ENCODE results near the gene RNF11.

The RNF11 gene

DNA sequence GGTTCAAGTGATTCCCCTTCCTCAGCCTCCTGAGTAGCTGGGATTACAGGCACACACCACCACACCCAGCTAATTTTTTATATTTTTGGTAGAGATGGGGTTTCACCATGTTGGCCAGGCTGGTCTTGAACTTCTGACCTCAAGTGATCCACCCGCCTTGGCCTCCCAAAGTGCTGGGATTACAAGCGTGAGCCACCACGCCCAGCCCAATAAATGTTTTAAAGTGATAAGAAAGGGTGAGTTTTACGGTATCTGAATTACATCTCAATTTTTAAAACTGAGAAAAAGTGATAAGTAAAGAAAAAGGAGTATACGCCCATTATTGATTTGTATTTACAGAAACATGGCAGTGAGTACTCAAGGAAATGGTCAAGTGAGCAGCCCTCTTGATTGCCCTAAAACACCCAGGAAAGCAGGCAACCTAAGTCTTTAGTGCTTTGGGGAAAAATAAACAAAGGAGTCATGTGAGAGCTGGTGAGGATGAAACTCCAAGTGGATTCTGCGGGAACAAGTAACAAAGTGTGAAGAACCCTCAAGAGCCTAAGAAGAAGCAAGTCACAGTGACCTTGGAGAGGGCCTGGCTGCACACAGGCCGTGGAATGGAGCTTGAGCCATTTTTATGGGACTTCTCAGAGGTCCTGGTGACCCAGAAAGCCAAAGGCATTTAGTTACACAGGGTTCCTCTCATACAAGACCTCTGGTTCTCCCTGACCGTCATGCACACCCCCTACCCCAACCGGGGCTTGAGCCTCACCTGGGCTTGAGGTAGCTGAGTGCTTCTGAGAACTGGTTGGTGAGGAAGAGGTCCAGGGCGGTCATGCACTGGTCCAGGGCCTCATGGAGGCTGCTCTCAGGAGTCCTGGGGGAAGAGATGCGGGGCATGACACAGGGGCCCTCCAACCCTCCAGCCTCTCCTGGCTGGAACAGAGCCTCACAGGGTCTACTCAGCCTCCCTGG, 85.2 kb downstream of the RNF11 start:
- Mint-ChIP-seq H3K27ac (no peak overlapping the region), H3K36me3 (no peaks in the 10 kb centered on the region), H3K27me3 (no peaks in the 10 kb centered on the region), H3K9me3 (no peaks in the 10 kb centered on the region), H3K4me3 (no peak overlapping the region), H3K4me1 (no peaks in the 10 kb centered on the region)
- ATAC-seq = no peak

DNA sequence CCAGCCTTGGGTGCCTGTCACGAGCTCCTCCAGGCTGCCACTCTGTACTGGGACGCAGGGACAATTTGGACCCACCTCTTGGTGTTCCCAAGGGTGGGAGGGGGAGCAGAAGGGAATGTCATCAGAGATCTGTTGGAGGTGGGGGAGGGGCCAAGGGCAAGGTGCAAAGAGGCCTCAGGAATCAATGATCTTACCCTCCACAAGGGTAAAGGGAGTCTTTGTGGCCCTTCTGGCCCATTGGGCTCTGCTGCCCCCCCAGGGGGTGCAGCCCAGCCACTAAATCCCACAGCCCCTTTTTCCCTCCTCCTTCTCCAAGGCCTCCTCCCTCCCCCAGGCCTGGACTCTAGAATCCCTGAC, 85.8 kb downstream of the RNF11 start:
- no peak for ATAC-seq
- Mint-ChIP-seq H3K36me3 (no peaks in the 10 kb centered on the region), H3K27ac (no peak overlapping the region), H3K9me3 (no peaks in the 10 kb centered on the region), H3K4me3 (no peak overlapping the region), H3K27me3 (no peaks in the 10 kb centered on the region), H3K4me1 (no peaks in the 10 kb centered on the region)

DNA sequence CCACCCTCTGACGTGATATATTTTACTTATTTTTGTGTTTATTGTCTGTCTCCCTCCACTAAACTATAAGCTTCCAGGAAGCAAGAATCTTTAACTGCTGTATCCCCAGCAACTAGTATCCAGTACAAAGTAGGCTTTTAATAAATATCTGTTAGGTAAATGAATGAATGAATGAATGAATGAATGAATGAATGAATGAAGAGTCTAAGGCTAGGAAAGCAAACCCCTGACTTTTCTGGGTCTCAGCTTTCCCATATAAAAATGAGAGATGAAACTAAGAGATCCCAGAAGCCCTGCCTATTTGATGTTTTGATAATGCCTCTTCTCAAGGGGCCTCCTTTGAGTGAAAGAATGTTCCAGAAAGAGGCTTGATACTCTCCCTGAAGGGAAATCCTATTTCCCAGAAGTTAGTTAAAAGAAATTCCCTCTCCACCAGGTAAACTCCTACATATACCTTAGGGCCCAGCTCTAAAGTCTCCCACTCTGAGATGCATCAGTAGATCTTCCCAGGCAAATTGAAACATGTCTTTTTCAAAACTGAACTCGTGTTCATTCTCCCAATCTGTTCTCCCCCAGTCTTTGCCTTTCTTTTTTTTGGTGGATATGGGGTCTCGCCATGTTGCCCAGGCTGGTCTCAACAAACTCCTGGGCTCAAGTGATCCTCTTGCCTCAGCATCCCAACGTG, 86.5 kb downstream of the RNF11 start:
- Mint-ChIP-seq H3K9me3 (no peaks in the 10 kb centered on the region), H3K27ac (no peak overlapping the region), H3K36me3 (no peaks in the 10 kb centered on the region), H3K4me3 (no peak overlapping the region), H3K27me3 (no peaks in the 10 kb centered on the region), H3K4me1 (no peaks in the 10 kb centered on the region)
- ATAC-seq = no peak
